ENCODE results near the gene OR2L8.
A peak's percentile ranks its signal among the peaks of the same experiment; 100 is the strongest.
"Not testable (repeated sequence)": the region's sequence is repeated elsewhere in the genome, so short reads cannot be mapped to it uniquely, and the experiment has no call there.

OR2L8 gene

GRCh38 chr1:247936415-247936814, 12.2 kb upstream of the OR2L8 start:
- Histone ChIP-seq H3K4me1 (ENCODE audit: insufficient read depth, low read length, severe bottlenecking) (no peaks in the 10 kb centered on the region), H3K9me2 (ENCODE audit: low read depth, low read length) (no peaks in the 10 kb centered on the region), H3K4me2 (ENCODE audit: low read length) (no peak overlapping the region), H3K79me2 (ENCODE audit: insufficient read depth, low read length) (no peaks in the 10 kb centered on the region), H3K27ac (ENCODE audit: low read depth, low read length, poor library complexity, severe bottlenecking) (no peak overlapping the region), H3F3A (ENCODE audit: insufficient read depth, low read length) (no peaks in the 10 kb centered on the region), H3K4me3 (ENCODE audit: low read depth, low read length, poor library complexity, severe bottlenecking) (no peak overlapping the region), H2AFZ (ENCODE audit: low read length) (no peak overlapping the region), H4K20me1 (ENCODE audit: insufficient read depth, low read length) (no peaks in the 10 kb centered on the region), H3K9ac (ENCODE audit: low read length) (no peak overlapping the region), H3K27me3 (ENCODE audit: insufficient read depth, low read length) (no peaks in the 10 kb centered on the region), H3K9me3 (ENCODE audit: low read length) (no peaks in the 10 kb centered on the region), H3K36me3 (ENCODE audit: insufficient read depth, low read length) (no peaks in the 10 kb centered on the region)
- TF ChIP-seq EZH2 (IDR thresholded peaks at IDR 0.05; ENCODE audit: borderline replicate concordance, low read length): no peak
- no peak for TF ChIP-seq CTCF (IDR thresholded peaks at IDR 0.05; ENCODE audit: low read length)

- H4K20me1 ChIP-seq (ENCODE audit: insufficient read depth, low read length); H2AFZ ChIP-seq (ENCODE audit: low read length); H3K27me3 ChIP-seq (ENCODE audit: insufficient read depth, low read length); H3K9me3 ChIP-seq (ENCODE audit: low read length); H3K79me2 ChIP-seq (ENCODE audit: insufficient read depth, low read length); H3F3A ChIP-seq (ENCODE audit: insufficient read depth, low read length); H3K9ac ChIP-seq (ENCODE audit: low read length); H3K9me2 ChIP-seq (ENCODE audit: low read depth, low read length); H3K36me3 ChIP-seq (ENCODE audit: insufficient read depth, low read length); H3K4me1 ChIP-seq (ENCODE audit: insufficient read depth, low read length, severe bottlenecking); H3K27ac ChIP-seq (ENCODE audit: low read depth, low read length, poor library complexity, severe bottlenecking): not testable (repeated sequence)
- H3K4me2 ChIP-seq (ENCODE audit: low read length): peak overlapping the region; percentile 55
- TF ChIP-seq CTCF (IDR thresholded peaks at IDR 0.05; ENCODE audit: low read length): peak; percentile 97
- peak overlapping the region; percentile 56 for H3K4me3 ChIP-seq (ENCODE audit: low read depth, low read length, poor library complexity, severe bottlenecking)
These were observed 11.5 kb upstream of the OR2L8 start for GRCh38 chr1:247936965-247937734.

- Histone ChIP-seq H3K9ac (ENCODE audit: low read length) (no peak overlapping the region), H3K79me2 (ENCODE audit: insufficient read depth, low read length) (no peaks in the 10 kb centered on the region), H3K27me3 (ENCODE audit: insufficient read depth, low read length) (no peaks in the 10 kb centered on the region), H2AFZ (ENCODE audit: low read length) (no peak overlapping the region), H3K4me1 (ENCODE audit: insufficient read depth, low read length, severe bottlenecking) (no peaks in the 10 kb centered on the region), H3K27ac (ENCODE audit: low read depth, low read length, poor library complexity, severe bottlenecking) (no peak overlapping the region), H3F3A (ENCODE audit: insufficient read depth, low read length) (no peaks in the 10 kb centered on the region), H3K9me2 (ENCODE audit: low read depth, low read length) (no peaks in the 10 kb centered on the region), H3K9me3 (ENCODE audit: low read length) (no peaks in the 10 kb centered on the region), H3K36me3 (ENCODE audit: insufficient read depth, low read length) (no peaks in the 10 kb centered on the region), H3K4me2 (ENCODE audit: low read length) (no peak overlapping the region), H3K4me3 (ENCODE audit: low read depth, low read length, poor library complexity, severe bottlenecking) (no peak overlapping the region), H4K20me1 (ENCODE audit: insufficient read depth, low read length) (no peaks in the 10 kb centered on the region)
- no peak for TF ChIP-seq EZH2 (IDR thresholded peaks at IDR 0.05; ENCODE audit: borderline replicate concordance, low read length)
- TF ChIP-seq CTCF (IDR thresholded peaks at IDR 0.05; ENCODE audit: low read length): no peak
These were observed 6.0 kb upstream of the OR2L8 start for GRCh38 chr1:247942624-247943023.
